SK-N-SH treated with all-trans-retinoic acid at 6 μM for 48 hours (cell line): Measurements from ENCODE around the gene TCF12.

Experiments used
- ATAC-seq: fragments of 200-7000 bp; cut with Tn5 transposase; 3 replicates; pipeline ENCODE4 v1.9.1; 2020; ENCODE audit warnings: mild to moderate bottlenecking, moderate library complexity
- BACH2 ChIP-seq: fragments of 250-450 bp; sonication (Bioruptor Pico); IDR thresholded peaks from 2 replicates; pipeline ENCODE4 v1.9.0; 2021; ENCODE audit warnings: mild to moderate bottlenecking, borderline replicate concordance
- CSDC2 ChIP-seq: fragments of 250-450 bp; sonication (Bioruptor Pico); IDR thresholded peaks from 2 replicates; pipeline ENCODE4 v1.5.0; 2020; ENCODE audit warnings: mild to moderate bottlenecking, moderate library complexity
- ESRRG ChIP-seq: fragments of 250-450 bp; sonication (Bioruptor Pico); IDR thresholded peaks from 2 replicates; pipeline ENCODE4 v1.6.1; 2021; ENCODE audit warnings: mild to moderate bottlenecking
- GLIS3 ChIP-seq: fragments of 250-450 bp; sonication (Bioruptor Pico); IDR thresholded peaks from 2 replicates; pipeline ENCODE4 v1.5.0; 2020; ENCODE audit warnings: mild to moderate bottlenecking, moderate library complexity
- ISL1 ChIP-seq: fragments of 250-450 bp; sonication (Bioruptor Pico); IDR thresholded peaks from 2 replicates; pipeline ENCODE4 v2.1.2; 2022; ENCODE audit warnings: mild to moderate bottlenecking, moderate library complexity
- OSR1 ChIP-seq: fragments of 250-450 bp; sonication (Bioruptor Pico); IDR thresholded peaks from 2 replicates; pipeline ENCODE4 v1.8.0; 2022; ENCODE audit warnings: moderate library complexity, mild to moderate bottlenecking, inconsistent platforms
- PATZ1 ChIP-seq: fragments of 250-450 bp; sonication (Bioruptor Pico); IDR thresholded peaks from 2 replicates; pipeline ENCODE4 v1.8.0; 2020; ENCODE audit warnings: mild to moderate bottlenecking, moderate library complexity, borderline replicate concordance
- POU6F1 ChIP-seq: fragments of 250-450 bp; sonication (Bioruptor Pico); IDR thresholded peaks from 2 replicates; pipeline ENCODE4 v1.8.0; 2021; ENCODE audit warnings: low read depth, mild to moderate bottlenecking, moderate library complexity, borderline replicate concordance
- PPARA ChIP-seq: fragments of 250-450 bp; sonication (Bioruptor Pico); IDR thresholded peaks from 2 replicates; pipeline ENCODE4 v1.5.0; 2020; ENCODE audit warnings: mild to moderate bottlenecking, borderline replicate concordance
- RARB ChIP-seq: fragments of 250-450 bp; sonication (Bioruptor Pico); IDR thresholded peaks from 2 replicates; pipeline ENCODE4 v1.8.0; 2021; ENCODE audit warnings: mild to moderate bottlenecking, moderate library complexity
- SNAI2 ChIP-seq: fragments of 250-450 bp; sonication (Bioruptor Pico); IDR thresholded peaks from 2 replicates; pipeline ENCODE4 v1.5.0; 2020; ENCODE audit warnings: mild to moderate bottlenecking, moderate library complexity
- TCF4 ChIP-seq: fragments of 250-450 bp; sonication (Bioruptor Pico); IDR thresholded peaks from 2 replicates; pipeline ENCODE4 v1.8.0; 2021; ENCODE audit warnings: mild to moderate bottlenecking, moderate library complexity, borderline replicate concordance
- TOX ChIP-seq: fragments of 250-450 bp; sonication (Bioruptor Pico); IDR thresholded peaks from 2 replicates; pipeline ENCODE4 v1.8.0; 2021; ENCODE audit warnings: mild to moderate bottlenecking, moderate library complexity, borderline replicate concordance
- ZC3H10 ChIP-seq: fragments of 250-450 bp; sonication (Bioruptor Pico); IDR thresholded peaks from 2 replicates; pipeline ENCODE4 v1.5.1; 2021; ENCODE audit warnings: mild to moderate bottlenecking, moderate library complexity
- ZFP3 ChIP-seq: fragments of 250-450 bp; sonication (Bioruptor Pico); IDR thresholded peaks from 2 replicates; pipeline ENCODE4 v1.5.0; 2020; ENCODE audit warnings: mild to moderate bottlenecking, moderate library complexity
- ZFP30 ChIP-seq: fragments of 450-650 bp; formaldehyde crosslinking; IDR thresholded peaks from 2 replicates; pipeline ENCODE4 v1.5.0; 2022; ENCODE audit warnings: mild to moderate bottlenecking, moderate library complexity
- ZNF565 ChIP-seq: fragments of 450-650 bp; formaldehyde crosslinking; conservative IDR thresholded peaks from 2 replicates; pipeline ENCODE4 v1.5.0; 2020; ENCODE audit warnings: low read depth, mild to moderate bottlenecking, moderate library complexity
- ZNF70 ChIP-seq: fragments of 450-650 bp; formaldehyde crosslinking; IDR thresholded peaks from 2 replicates; pipeline ENCODE4 v1.5.0; 2020; ENCODE audit warnings: mild to moderate bottlenecking, moderate library complexity
- TF ChIP-seq, protein P1 (sequence below): fragments of 250-450 bp; sonication (Bioruptor Pico); IDR thresholded peaks from 2 replicates; pipeline ENCODE4 v1.5.1; 2021; ENCODE audit warnings: mild to moderate bottlenecking, moderate library complexity
- TF ChIP-seq, protein P2 (sequence below): fragments of 250-450 bp; sonication (Bioruptor Pico); IDR thresholded peaks from 2 replicates; pipeline ENCODE4 v1.5.0; 2020; ENCODE audit warnings: mild to moderate bottlenecking, moderate library complexity
- TF ChIP-seq, protein P3 (sequence below): fragments of 250-450 bp; sonication (Bioruptor Pico); IDR thresholded peaks from 2 replicates; pipeline ENCODE4 v1.5.1; 2020; ENCODE audit warnings: low read depth, mild to moderate bottlenecking, moderate library complexity

Gene TCF12

GRCh38 chr15:56942118-56942517 is 23.7 kb downstream of the TCF12 start:
- no peak for ATAC-seq
- no peak for TF ChIP-seq ZFP3 (CRISPR knock-in tag)

DNA sequence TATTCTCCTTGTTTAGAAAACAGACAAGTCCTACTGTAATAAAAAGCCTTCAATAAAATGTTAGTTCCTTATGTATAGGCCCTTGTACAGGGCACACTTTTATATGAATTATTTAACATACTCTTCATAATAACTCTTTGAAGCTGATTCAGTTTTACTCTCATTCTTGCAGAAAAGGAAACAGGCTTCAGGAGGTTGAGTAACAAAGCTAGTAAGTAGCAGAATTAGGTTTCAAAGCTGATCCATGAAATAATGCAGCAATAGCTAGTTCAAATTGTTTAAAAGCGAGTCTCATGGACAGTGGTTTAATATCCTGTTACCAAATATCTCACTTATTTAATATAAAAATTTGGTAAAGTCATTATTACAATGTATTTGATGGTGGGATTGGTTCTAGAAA is 25.0 kb downstream of the TCF12 start:
- ATAC-seq: no peak
- TF ChIP-seq SNAI2 (CRISPR knock-in tag) (no peak), PPARA (CRISPR knock-in tag) (no peak), TCF4 (CRISPR knock-in tag) (no peak), ISL1 (CRISPR knock-in tag) (no peak), TOX (no peak)
- TF ChIP-seq, protein P1, sequence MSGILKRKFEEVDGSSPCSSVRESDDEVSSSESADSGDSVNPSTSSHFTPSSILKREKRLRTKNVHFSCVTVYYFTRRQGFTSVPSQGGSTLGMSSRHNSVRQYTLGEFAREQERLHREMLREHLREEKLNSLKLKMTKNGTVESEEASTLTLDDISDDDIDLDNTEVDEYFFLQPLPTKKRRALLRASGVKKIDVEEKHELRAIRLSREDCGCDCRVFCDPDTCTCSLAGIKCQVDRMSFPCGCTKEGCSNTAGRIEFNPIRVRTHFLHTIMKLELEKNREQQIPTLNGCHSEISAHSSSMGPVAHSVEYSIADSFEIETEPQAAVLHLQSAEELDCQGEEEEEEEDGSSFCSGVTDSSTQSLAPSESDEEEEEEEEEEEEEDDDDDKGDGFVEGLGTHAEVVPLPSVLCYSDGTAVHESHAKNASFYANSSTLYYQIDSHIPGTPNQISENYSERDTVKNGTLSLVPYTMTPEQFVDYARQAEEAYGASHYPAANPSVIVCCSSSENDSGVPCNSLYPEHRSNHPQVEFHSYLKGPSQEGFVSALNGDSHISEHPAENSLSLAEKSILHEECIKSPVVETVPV: no peak
- TF ChIP-seq, all 23 proteins: peak for 0

DNA sequence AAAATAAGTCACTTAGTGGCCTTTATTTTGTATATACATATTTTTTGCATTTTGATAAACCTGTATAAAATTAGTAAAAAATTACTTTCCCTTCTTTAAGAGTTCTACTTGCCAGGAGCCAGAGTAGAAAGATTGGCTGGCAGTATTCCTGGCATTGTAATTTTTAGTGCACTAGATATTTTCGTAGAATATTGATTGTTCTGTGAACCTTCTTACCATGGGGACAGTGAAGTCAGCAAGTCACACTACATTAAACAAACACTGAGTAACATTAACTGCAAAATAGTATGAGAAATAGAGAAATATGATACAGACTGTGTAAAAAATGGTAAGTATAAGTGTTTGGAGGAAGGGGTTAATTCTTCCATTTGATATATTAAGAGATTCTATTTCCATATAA is 26.0 kb downstream of the TCF12 start:
- no peak for ATAC-seq

GRCh38 chr15:56946150-56946549 is 27.7 kb downstream of the TCF12 start:
- ATAC-seq: no peak
- TF ChIP-seq PPARA (CRISPR knock-in tag) (no peak), ZFP30 (peak; percentile 97)

More for the DNA sequence above, 26.0 kb downstream of the TCF12 start:
- no peak for TF ChIP-seq SNAI2 (CRISPR knock-in tag)
- TF ChIP-seq TOX: no peak
- TF ChIP-seq POU6F1 (CRISPR knock-in tag): no peak
- no peak for TF ChIP-seq ISL1 (CRISPR knock-in tag)
- no peak for TF ChIP-seq ZFP3 (CRISPR knock-in tag)
- no peak for TF ChIP-seq ZC3H10
- no peak for TF ChIP-seq ESRRG (CRISPR knock-in tag)
- TF ChIP-seq CSDC2 (CRISPR knock-in tag): no peak
- TF ChIP-seq ZNF565: no peak
- TF ChIP-seq GLIS3 (CRISPR knock-in tag): no peak
- TF ChIP-seq RARB (CRISPR knock-in tag): no peak

GRCh38 chr15:56948000-56948763 is 29.7 kb downstream of the TCF12 start:
- no peak; the same call in 2 of the 3 replicates for ATAC-seq
- TF ChIP-seq, protein P2, sequence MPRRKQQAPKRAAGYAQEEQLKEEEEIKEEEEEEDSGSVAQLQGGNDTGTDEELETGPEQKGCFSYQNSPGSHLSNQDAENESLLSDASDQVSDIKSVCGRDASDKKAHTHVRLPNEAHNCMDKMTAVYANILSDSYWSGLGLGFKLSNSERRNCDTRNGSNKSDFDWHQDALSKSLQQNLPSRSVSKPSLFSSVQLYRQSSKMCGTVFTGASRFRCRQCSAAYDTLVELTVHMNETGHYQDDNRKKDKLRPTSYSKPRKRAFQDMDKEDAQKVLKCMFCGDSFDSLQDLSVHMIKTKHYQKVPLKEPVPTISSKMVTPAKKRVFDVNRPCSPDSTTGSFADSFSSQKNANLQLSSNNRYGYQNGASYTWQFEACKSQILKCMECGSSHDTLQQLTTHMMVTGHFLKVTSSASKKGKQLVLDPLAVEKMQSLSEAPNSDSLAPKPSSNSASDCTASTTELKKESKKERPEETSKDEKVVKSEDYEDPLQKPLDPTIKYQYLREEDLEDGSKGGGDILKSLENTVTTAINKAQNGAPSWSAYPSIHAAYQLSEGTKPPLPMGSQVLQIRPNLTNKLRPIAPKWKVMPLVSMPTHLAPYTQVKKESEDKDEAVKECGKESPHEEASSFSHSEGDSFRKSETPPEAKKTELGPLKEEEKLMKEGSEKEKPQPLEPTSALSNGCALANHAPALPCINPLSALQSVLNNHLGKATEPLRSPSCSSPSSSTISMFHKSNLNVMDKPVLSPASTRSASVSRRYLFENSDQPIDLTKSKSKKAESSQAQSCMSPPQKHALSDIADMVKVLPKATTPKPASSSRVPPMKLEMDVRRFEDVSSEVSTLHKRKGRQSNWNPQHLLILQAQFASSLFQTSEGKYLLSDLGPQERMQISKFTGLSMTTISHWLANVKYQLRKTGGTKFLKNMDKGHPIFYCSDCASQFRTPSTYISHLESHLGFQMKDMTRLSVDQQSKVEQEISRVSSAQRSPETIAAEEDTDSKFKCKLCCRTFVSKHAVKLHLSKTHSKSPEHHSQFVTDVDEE (CRISPR knock-in tag): no peak
- TF ChIP-seq ZFP30 (no peak), BACH2 (CRISPR knock-in tag) (no peak), PPARA (CRISPR knock-in tag) (no peak), ZFP3 (CRISPR knock-in tag) (no peak), PATZ1 (CRISPR knock-in tag) (no peak), TOX (no peak), ZC3H10 (no peak), OSR1 (CRISPR knock-in tag) (no peak), GLIS3 (CRISPR knock-in tag) (no peak), TCF4 (CRISPR knock-in tag) (no peak), POU6F1 (CRISPR knock-in tag) (no peak), SNAI2 (CRISPR knock-in tag) (no peak), ZNF70 (CRISPR knock-in tag) (no peak), ISL1 (CRISPR knock-in tag) (no peak)
- TF ChIP-seq, protein P3, sequence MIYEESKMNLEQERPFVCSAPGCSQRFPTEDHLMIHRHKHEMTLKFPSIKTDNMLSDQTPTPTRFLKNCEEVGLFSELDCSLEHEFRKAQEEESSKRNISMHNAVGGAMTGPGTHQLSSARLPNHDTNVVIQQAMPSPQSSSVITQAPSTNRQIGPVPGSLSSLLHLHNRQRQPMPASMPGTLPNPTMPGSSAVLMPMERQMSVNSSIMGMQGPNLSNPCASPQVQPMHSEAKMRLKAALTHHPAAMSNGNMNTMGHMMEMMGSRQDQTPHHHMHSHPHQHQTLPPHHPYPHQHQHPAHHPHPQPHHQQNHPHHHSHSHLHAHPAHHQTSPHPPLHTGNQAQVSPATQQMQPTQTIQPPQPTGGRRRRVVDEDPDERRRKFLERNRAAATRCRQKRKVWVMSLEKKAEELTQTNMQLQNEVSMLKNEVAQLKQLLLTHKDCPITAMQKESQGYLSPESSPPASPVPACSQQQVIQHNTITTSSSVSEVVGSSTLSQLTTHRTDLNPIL (CRISPR knock-in tag): no peak
- TF ChIP-seq, protein P1: no peak
